Lower leg skin (tissue), 3 donors: Measurements from ENCODE around the gene SELP.

ENCODE experiments used
- POLR2A ChIP-seq, 2 donors: fragments of 450-650 bp; IDR thresholded peaks; one replicate each; pipeline ENCODE4 v1.6.1; 2016 to 2017; ENCODE audit warnings: antibody characterized with exemption in 2 of 2, mild to moderate bottlenecking in 1 of 2, moderate library complexity in 1 of 2
- TF ChIP-seq, protein P1 (sequence below), 3 donors: fragments of 450-650 bp; IDR thresholded peaks; one replicate each; pipeline ENCODE4 v1.5.1; 2016; ENCODE audit warnings: antibody characterized with exemption in 3 of 3, mild to moderate bottlenecking in 3 of 3, moderate library complexity in 2 of 3

GRCh38 chr1:169590932-169591331 lies 39.0 kb downstream of the SELP start:
- TF ChIP-seq POLR2A (IDR thresholded peaks at IDR 0.05): no peak
- TF ChIP-seq, protein P1, sequence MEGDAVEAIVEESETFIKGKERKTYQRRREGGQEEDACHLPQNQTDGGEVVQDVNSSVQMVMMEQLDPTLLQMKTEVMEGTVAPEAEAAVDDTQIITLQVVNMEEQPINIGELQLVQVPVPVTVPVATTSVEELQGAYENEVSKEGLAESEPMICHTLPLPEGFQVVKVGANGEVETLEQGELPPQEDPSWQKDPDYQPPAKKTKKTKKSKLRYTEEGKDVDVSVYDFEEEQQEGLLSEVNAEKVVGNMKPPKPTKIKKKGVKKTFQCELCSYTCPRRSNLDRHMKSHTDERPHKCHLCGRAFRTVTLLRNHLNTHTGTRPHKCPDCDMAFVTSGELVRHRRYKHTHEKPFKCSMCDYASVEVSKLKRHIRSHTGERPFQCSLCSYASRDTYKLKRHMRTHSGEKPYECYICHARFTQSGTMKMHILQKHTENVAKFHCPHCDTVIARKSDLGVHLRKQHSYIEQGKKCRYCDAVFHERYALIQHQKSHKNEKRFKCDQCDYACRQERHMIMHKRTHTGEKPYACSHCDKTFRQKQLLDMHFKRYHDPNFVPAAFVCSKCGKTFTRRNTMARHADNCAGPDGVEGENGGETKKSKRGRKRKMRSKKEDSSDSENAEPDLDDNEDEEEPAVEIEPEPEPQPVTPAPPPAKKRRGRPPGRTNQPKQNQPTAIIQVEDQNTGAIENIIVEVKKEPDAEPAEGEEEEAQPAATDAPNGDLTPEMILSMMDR (IDR thresholded peaks at IDR 0.05): no peak
